Activated CD4-positive, alpha-beta T cell treated with anti-CD3 and anti-CD28 coated beads, Interleukin-2, amount 50 U/mL, for 16 hours (primary cell): ENCODE results near the gene FZD1.
"Not testable (repeated sequence)": the region's sequence is repeated elsewhere in the genome, so short reads cannot be mapped to it uniquely, and the experiment has no call there.

Experiments
- DNase-seq: peaks from one replicate; pipeline ENCODE4 v3.0.0-alpha.2; 2020

The FZD1 gene

GRCh38 chr7:91302794-91303193 lies 38.6 kb downstream of the FZD1 start:
- no peak for DNase-seq

DNA sequence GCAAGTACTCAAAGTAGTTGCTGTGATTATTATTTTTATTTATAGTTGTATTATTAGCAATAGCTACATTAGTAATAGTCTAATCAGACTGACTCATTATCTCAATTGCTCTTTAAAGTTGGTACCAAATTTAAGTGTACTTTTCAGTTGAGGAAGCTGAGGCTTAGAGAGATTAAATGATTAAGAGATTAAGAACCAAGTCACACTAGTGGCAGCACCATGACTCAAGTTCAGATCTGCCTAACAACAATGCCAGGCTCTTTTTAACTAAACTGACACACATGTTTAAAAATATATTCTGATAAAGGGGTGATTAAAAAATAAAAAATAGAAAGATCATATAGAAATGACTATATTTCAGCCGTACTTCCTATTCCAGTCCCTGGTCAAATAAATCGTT lies 42.0 kb downstream of the FZD1 start:
- DNase-seq, result no peak

GRCh38 chr7:91307467-91307866 lies 43.2 kb downstream of the FZD1 start:
- no peak for DNase-seq

GRCh38 chr7:91308191-91308590 lies 44.0 kb downstream of the FZD1 start:
- not testable (repeated sequence) for DNase-seq

GRCh38 chr7:91310830-91311460 lies 46.7 kb downstream of the FZD1 start:
- no peak for DNase-seq

DNA sequence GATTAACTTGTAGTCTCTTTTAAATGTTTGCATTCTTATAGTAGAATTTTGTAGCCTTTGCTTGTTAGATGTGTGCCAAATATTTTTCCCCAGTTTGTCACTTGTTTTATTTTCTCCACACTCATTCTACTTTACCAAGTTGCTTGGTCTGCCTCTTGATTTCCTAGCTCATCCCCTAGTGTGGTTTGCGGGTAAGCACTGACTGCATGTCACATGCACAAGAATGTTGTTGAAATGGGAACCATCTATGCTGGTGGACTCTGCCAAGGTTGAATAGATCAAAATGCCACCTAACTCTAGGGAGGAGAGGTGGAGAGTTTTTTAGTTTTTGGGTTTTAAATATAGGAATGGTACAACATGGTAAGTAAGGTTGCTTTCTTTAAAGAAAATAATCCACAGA lies 47.6 kb downstream of the FZD1 start:
- no peak for DNase-seq

DNA sequence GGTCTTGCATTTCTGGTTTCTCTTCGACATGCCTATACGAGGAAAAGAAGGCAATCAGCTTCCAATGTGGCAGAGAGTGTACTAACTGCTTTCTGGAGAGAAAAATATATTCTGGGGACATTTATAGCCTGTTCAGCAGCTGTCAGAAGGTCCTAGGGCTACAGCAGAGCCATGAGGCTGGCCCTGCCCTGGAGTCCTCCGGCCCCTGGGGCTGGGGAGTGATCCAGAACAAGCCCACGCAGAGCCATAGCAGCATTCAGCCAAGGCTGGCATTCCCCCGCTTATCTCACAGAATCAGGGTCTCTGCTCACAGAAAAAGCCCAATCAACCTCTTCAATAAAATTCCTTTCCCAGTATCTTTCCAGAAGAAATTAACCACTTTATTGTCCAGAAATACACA lies 48.9 kb downstream of the FZD1 start:
- DNase-seq, result no peak

DNA sequence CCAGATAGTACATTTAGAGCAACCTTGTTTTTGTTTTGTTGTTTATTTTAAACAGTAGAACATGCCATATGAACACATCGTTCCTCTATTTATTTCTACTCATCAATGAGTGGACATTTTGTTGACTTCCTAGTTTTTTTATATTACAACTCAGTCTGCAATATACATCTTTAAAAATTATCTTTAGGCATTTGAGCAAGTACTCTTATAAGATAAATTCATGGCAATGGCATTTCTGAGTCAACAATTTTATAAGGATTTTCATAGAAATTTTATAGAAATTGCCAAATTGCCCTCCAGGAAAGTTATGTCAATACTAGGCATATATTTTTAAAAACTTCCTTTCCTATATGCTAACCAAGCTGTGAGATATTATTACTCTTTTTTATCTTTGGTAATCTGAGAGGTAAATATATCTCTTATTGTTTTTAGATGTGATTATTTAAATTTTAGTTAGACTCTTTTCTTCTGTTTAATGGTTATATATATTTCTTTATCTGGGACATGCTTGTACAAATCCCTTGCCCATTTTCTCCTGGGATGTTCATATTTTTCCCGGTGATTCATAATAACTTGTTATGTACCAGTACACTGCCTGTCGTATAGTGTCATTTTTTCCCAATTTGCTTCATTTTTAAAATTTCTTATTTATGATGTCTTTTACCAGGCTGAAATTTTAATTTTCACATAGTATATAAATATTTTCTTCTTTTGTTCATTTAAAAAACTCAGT lies 50.5 kb downstream of the FZD1 start:
- no peak for DNase-seq

GRCh38 chr7:91316426-91316825 lies 52.2 kb downstream of the FZD1 start:
- DNase-seq, result no peak

- no peak for DNase-seq
Measured at GRCh38 chr7:91319351-91319750, 55.1 kb downstream of the FZD1 start.

GRCh38 chr7:91320366-91321078 lies 56.3 kb downstream of the FZD1 start:
- DNase-seq, result no peak
